Measurements from ENCODE around the gene PDCD1. TPM values are rescaled to one million over a fixed set of nuclear protein-coding genes. Genes with fewer than 3 reads are reported as not detected.

PDCD1 gene
- total and polyA plus RNA-seq, 2 of the 8 experiments (the other 6 are each of a cell fraction or from before 2014, with no cell fraction given), result 0.48 to 1.1 TPM

DNA sequence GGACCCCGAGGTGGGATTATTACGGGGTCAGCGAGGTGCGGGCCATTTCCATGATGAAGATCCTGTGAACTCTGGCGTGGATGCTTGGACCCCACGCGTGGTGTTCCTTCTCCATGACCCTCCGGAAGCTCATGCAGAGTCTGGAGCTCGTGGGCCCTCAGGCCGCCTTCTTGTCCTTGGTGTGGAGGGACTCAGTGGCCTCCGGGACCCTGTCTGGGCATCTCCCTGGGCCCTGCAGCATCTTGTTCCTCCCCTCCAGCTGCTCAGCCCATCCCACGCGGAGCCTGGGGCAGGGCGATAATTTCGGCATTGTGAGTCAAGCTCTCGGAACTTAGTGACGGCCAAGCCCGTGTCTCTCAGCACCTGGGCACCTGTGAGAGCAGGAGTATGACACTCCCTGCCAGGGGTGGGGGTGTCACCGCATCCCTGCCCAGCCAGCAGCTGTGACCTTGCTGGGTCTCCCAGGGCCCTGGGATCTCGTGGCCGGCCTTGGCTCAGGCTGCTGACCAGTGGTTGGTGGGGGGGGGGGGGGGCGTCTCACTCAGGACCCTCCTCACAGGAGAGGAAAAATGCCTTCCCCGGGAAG is 35.5 kb upstream of the PDCD1 start:
- Histone ChIP-seq H2AFZ (ENCODE audit: low read length) (no peak overlapping the region), H3K9ac (replicated peaks in 1 of 4; ENCODE audit: extremely low read depth in 1 of 4, low read depth in 3 of 4, low read length in 3 of 4) (no peak overlapping the region), H2AK5ac (ENCODE audit: low read depth, low read length) (no peak overlapping the region), H2BK15ac (ENCODE audit: low read length) (0 out of 2 replicates have a peak overlapping the region, but pooled peaks have one; percentile 29), H3K36me3 (ENCODE audit: control insufficient read depth in 2 of 4, insufficient read depth in 4 of 4, low read length in 3 of 4) (no peaks in the 10 kb centered on the region), H3K4ac (replicated peaks; ENCODE audit: insufficient read length, low read depth, low read length) (no peak overlapping the region), H4K5ac (ENCODE audit: insufficient read length, low read depth, low read length) (no peak overlapping the region), H3K27ac (ENCODE audit: low read depth, low read length) (no peak overlapping the region), H3K23ac (ENCODE audit: insufficient read length) (no peak overlapping the region), H3K56ac (replicated peaks; ENCODE audit: insufficient read length, low read depth, low read length) (no peak overlapping the region), H2BK12ac (ENCODE audit: low read depth, low read length) (no peak overlapping the region), H3K23me2 (ENCODE audit: low read depth, low read length) (peaks cover 6% of the 10 kb centered on the region; the same call in 1 of the 2 replicates), H3K9me3 (ENCODE audit: insufficient read depth in 2 of 2, low read depth in 1 of 2, low read length in 1 of 2) (no peaks in the 10 kb centered on the region), H3K14ac (ENCODE audit: insufficient read length) (no peak overlapping the region), H4K91ac (replicated peaks; ENCODE audit: insufficient read length, low read length) (no peak overlapping the region), H2BK120ac (replicated peaks; ENCODE audit: low read depth, low read length) (no peak overlapping the region), H2BK20ac (ENCODE audit: low read length) (no peak overlapping the region), H3K79me2 (ENCODE audit: control insufficient read depth in 1 of 2, insufficient read depth in 2 of 2, low read length in 2 of 2) (no peaks in the 10 kb centered on the region), H3K18ac (ENCODE audit: extremely low read depth, low read length) (no peak overlapping the region), H3K4me1 (replicated peaks in 1 of 4; ENCODE audit: control insufficient read depth in 3 of 4, insufficient read depth in 4 of 4, low read length in 3 of 4) (peaks cover 0 to 7% (median 3%) of the 10 kb centered on the region in 4 experiments; a peak in 5 of 7 replicates), H3K79me1 (ENCODE audit: low read depth, low read length) (peaks cover 5% of the 10 kb centered on the region; the same call in 1 of the 2 replicates), H4K8ac (ENCODE audit: extremely low read depth, insufficient read depth, low read length) (no peak overlapping the region; the same call in none of the 2 replicates), H2BK5ac (ENCODE audit: low read depth, low read length) (no peak overlapping the region), H3K4me3 (ENCODE audit: extremely low read depth in 1 of 4, insufficient read depth in 2 of 4, low read depth in 3 of 4, low read length in 4 of 4) (no peak overlapping the region), H3K27me3 (replicated peaks in 1 of 4; ENCODE audit: control insufficient read depth in 3 of 4, extremely low read depth in 1 of 4, insufficient read depth in 3 of 4, low read length in 3 of 4) (no peaks in the 10 kb centered on the region), H3K4me2 (ENCODE audit: insufficient read depth in 1 of 2, low read depth in 2 of 2, low read length in 2 of 2) (no peak overlapping the region), H4K20me1 (replicated peaks in 1 of 2; ENCODE audit: control insufficient read depth in 1 of 2, insufficient read depth in 2 of 2, low read length in 2 of 2) (peaks cover 2% of the 10 kb centered on the region in 2 experiments)
- POLR2A ChIA-PET (ENCODE audit: partially characterized antibody), result no interaction called here
- DNase-seq (ENCODE audit: low read depth in 1 of 2, low spot score in 2 of 2), result no peak
- TF ChIP-seq ZNF274 (IDR thresholded peaks at IDR 0.05; ENCODE audit: borderline replicate concordance, extremely low read depth, low read length), result no peak
- TF ChIP-seq KDM1A (IDR thresholded peaks at IDR 0.05; ENCODE audit: borderline replicate concordance, low read length), result no peak
- TF ChIP-seq ASH2L (IDR thresholded peaks at IDR 0.05; ENCODE audit: low read length), result no peak
- TF ChIP-seq SP1 (IDR thresholded peaks at IDR 0.05; ENCODE audit: low read depth, low read length), result no peak
- no peak for TF ChIP-seq BACH1 (IDR thresholded peaks at IDR 0.05; ENCODE audit: low read length)
- TF ChIP-seq, protein P1, sequence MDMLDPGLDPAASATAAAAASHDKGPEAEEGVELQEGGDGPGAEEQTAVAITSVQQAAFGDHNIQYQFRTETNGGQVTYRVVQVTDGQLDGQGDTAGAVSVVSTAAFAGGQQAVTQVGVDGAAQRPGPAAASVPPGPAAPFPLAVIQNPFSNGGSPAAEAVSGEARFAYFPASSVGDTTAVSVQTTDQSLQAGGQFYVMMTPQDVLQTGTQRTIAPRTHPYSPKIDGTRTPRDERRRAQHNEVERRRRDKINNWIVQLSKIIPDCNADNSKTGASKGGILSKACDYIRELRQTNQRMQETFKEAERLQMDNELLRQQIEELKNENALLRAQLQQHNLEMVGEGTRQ (IDR thresholded peaks at IDR 0.05; ENCODE audit: low read length), result no peak
- no peak for TF ChIP-seq SUZ12 (IDR thresholded peaks at IDR 0.05; ENCODE audit: low read length)
- CTCF ChIA-PET (ENCODE audit: partially characterized antibody), result interaction anchor here (0.7 to 1.3 kb wide), 4 partner anchors 17 to 192 kb away, joined by 3 to 4 read pairs (median 3); partner anchors contain the start of genes D2HGDH and ING5
- 93% methylated on average over 20 of the region's 23 CpGs; no CpG with 5 or more reads in 1 of the 2 experiments for WGBS, 2 experiments (ENCODE audit: extremely low coverage in 1 of 2, insufficient coverage in 1 of 2, insufficient read length in 1 of 2, insufficient replicate concordance in 2 of 2, low coverage in 1 of 2, low lambda C conversion rate in 2 of 2, missing lambda C conversion rate in 1 of 2)
- no peak for FAIRE-seq

Measured in H1 (cell line).